Panc1 (cell line): ENCODE measurements around the gene EFCC1. TPM values are rescaled to one million over a fixed set of nuclear protein-coding genes. Genes with fewer than 3 reads are reported as not detected.

Source experiments
- ATAC-seq: fragments of 200-7000 bp; cut with Tn5 transposase; 2 replicates; pipeline ENCODE4 v1.9.1; 2020; ENCODE audit warnings: mild to moderate bottlenecking, moderate library complexity
- BruUV-seq: library from RNA; stranded (reverse); fragments of 400-500 nt; replicated peaks from 2 replicates; lab custom pipeline; 2021; lab: Mats Ljungman, UMichigan
- CTCF ChIA-PET: fragments of 300-600 bp; sonication (Branson Sonifier 250); formaldehyde crosslinking; loops from one replicate; lab custom pipeline; 2022; ENCODE audit warnings: antibody characterized with exemption; lab: Charles Lee
- POLR2A ChIA-PET: fragments of 300-600 bp; sonication (Branson Sonifier 250); formaldehyde crosslinking; loops from one replicate; lab custom pipeline; 2022; ENCODE audit warnings: antibody characterized with exemption; lab: Charles Lee
- DNase-seq: peaks from one replicate; pipeline ENCODE4 v3.0.0-alpha.2; 2010; ENCODE audit warnings: low read depth, low spot score
- H3K27ac ChIP-seq: 2 replicates; pipeline ENCODE4 v1.5.1; 2011; ENCODE audit warnings: mild to moderate bottlenecking, low read length, inconsistent platforms
- H3K27me3 ChIP-seq: fragments of 200-500 bp; sonication (Bioruptor generic); 2 replicates; pipeline ENCODE4 v1.6.0; 2014; ENCODE audit warnings: low read length, inconsistent platforms; ENCODE audit not compliant: control insufficient read depth, insufficient read depth
- H3K36me3 ChIP-seq: fragments of 200-500 bp; sonication (Bioruptor generic); 2 replicates; pipeline ENCODE4 v1.5.1; 2014; ENCODE audit warnings: inconsistent platforms, mild to moderate bottlenecking, low read length, moderate library complexity; ENCODE audit not compliant: control insufficient read depth, insufficient read depth
- H3K4me1 ChIP-seq: 2 replicates; pipeline ENCODE4 v1.5.1; 2011; ENCODE audit warnings: inconsistent platforms, mild to moderate bottlenecking, low read length, moderate library complexity; ENCODE audit not compliant: control insufficient read depth, insufficient read depth
- H3K4me3 ChIP-seq, 2 experiments: 2 replicates each; pipeline ENCODE4 v1.5.1; 2011 to 2012; ENCODE audit warnings: low read depth in 2 of 2, low read length in 2 of 2, mild to moderate bottlenecking in 2 of 2, inconsistent platforms in 1 of 2, moderate library complexity in 1 of 2
- H3K9me3 ChIP-seq: fragments of 200-500 bp; sonication (Bioruptor generic); 2 replicates; pipeline ENCODE4 v1.5.1; 2014; ENCODE audit warnings: low read depth, mild to moderate bottlenecking, inconsistent platforms, low read length, moderate library complexity; ENCODE audit not compliant: control insufficient read depth, insufficient read depth
- POLR2AphosphoS5 ChIP-seq: IDR thresholded peaks from 2 replicates; pipeline ENCODE4 v1.6.1; 2012; ENCODE audit warnings: mild to moderate bottlenecking, low read depth, low read length, moderate library complexity
- REST ChIP-seq, 2 experiments: IDR thresholded peaks; 2 replicates each; pipeline ENCODE4 v1.6.1; 2011 to 2012; ENCODE audit warnings: low read depth in 2 of 2, control low read depth in 1 of 2, low read length in 1 of 2, mild to moderate bottlenecking in 1 of 2, moderate library complexity in 1 of 2; ENCODE audit not compliant: insufficient read depth in 1 of 2
- SIN3A ChIP-seq: IDR thresholded peaks from 2 replicates; pipeline ENCODE4 v1.6.1; 2012; ENCODE audit warnings: low read depth, mild to moderate bottlenecking, low read length, moderate library complexity, borderline replicate concordance; ENCODE audit not compliant: insufficient read depth
- TCF7L2 ChIP-seq: IDR thresholded peaks from 2 replicates; pipeline ENCODE4 v1.6.1; 2011; ENCODE audit warnings: mild to moderate bottlenecking, low read depth, low read length, inconsistent platforms
- in situ Hi-C: cut with HindIII; loops from 2 replicates; pipeline ENCODE4 v1.10.0; 2016; ENCODE audit warnings: low sequenced_read_pairs, low pct_unique_long_range_greater_than_20kb
- intact Hi-C: fragments of 100-400 bp; cut with micrococcal nuclease; formaldehyde crosslinking; loops from one replicate; pipeline ENCODE4 v1.10.0; 2022; ENCODE audit not compliant: unreplicated experiment
- total RNA-seq: library from RNA; stranded (reverse); gene quantifications from one replicate; pipeline ENCODE4 v1.2.1, GENCODE V29; 2021; ENCODE audit not compliant: unreplicated experiment
- TF ChIP-seq, protein P1 (sequence below): fragments of 450-650 bp; IDR thresholded peaks from 2 replicates; pipeline ENCODE4 v1.5.1; 2017; ENCODE audit warnings: mild to moderate bottlenecking

Gene EFCC1
- total RNA-seq, 1 experiment from 2014 or later = 0.15 TPM

DNA sequence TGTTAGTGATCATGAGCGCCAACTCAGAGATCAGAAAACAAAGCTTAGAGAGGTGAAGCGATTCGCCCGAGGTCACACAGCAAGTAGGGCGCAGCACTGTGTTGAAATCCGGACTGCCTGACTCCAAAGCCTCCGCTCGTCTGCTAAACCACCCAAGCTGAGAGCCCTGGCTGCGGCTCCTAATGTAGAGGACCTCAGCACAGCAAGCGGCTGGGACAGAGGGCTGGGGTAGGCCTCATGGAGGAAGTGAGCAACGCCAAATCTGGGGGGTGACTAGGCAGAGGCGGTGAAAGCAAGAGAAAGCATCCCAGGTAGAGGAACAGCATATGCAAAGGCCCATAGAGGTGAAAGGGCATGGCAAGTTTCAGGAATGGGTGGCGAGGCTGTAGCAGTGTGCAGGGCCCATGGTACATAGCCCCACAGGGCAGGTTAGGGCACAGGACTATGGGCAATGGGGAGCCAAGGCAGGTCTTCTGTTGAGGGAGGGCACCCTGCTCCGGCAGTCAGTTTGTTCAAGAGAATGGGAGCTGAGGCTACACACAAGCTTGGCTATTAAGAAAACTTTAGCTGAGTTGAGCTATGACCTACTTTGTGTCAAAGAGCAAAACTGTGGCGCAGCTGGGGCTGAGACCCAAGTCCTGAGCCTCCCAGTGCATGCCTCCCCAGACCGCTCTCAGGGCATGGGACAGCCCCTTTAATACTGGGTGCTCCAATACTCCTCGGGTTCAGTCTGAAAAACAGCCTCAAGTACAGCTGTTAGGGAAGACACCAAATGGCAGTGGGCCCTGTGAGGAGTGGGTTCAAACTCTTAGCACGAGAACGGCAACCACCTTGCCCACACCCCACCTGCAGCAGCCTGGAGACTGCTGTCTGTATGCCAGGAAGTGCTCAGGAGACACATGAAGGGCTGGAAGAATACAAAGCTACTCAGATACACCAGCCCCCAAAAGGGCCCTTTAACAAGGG lies 6.2 kb upstream of the EFCC1 start:
- in situ Hi-C loops (loop anchor here (10.0 kb wide), 1 partner anchor 130 kb away; the partner anchor contains the start of gene RAB43), intact Hi-C loops (no loop called here)
- Histone ChIP-seq H3K27me3 (peaks cover under 1% of the 10 kb centered on the region; the same call in 1 of the 2 replicates), H3K36me3 (no peaks in the 10 kb centered on the region), H3K27ac (no peak overlapping the region), H3K4me3 (no peak overlapping the region; a peak in 1 of 4 replicates), H3K4me1 (no peaks in the 10 kb centered on the region), H3K9me3 (no peaks in the 10 kb centered on the region)
- ChIA-PET CTCF (no interaction called here), POLR2A (interaction anchor here (1.4 kb wide), 1 partner anchor 21 kb away, joined by 4 read pairs; no protein-coding TSS in a partner anchor)
- DNase-seq (no peak), ATAC-seq (no peak)
- no TSS peak for BruUV-seq
- TF ChIP-seq POLR2AphosphoS5 = no peak
- TF ChIP-seq SIN3A = no peak
- no peak for TF ChIP-seq TCF7L2
- TF ChIP-seq, protein P1, sequence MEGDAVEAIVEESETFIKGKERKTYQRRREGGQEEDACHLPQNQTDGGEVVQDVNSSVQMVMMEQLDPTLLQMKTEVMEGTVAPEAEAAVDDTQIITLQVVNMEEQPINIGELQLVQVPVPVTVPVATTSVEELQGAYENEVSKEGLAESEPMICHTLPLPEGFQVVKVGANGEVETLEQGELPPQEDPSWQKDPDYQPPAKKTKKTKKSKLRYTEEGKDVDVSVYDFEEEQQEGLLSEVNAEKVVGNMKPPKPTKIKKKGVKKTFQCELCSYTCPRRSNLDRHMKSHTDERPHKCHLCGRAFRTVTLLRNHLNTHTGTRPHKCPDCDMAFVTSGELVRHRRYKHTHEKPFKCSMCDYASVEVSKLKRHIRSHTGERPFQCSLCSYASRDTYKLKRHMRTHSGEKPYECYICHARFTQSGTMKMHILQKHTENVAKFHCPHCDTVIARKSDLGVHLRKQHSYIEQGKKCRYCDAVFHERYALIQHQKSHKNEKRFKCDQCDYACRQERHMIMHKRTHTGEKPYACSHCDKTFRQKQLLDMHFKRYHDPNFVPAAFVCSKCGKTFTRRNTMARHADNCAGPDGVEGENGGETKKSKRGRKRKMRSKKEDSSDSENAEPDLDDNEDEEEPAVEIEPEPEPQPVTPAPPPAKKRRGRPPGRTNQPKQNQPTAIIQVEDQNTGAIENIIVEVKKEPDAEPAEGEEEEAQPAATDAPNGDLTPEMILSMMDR = no peak
- TF ChIP-seq REST (IDR thresholded peaks at IDR 0.05; ENCODE audit: insufficient read depth in 1 of 2, low read depth in 2 of 2, low read length in 1 of 2) = no peak

DNA sequence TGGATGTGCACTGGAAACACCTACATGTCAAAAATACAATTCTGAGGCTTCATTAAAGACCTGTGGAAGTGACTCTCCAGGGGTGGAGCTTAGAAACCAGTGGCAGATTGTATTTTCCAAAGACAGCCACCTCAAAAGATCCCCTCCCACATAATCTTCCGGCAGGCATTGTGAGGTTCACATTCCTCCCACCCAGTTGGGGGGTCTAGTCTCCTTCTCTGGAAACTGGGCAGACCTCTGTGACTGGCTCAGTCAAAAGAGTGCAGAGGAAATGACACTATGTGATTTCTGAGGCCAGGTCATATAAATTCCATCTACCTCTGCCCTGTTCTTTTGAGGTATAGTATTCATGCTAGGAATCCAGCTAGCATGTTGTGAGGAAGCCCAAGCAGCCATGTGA lies 5.4 kb upstream of the EFCC1 start:
- Histone ChIP-seq H3K4me3 (no peak overlapping the region), H3K9me3 (no peaks in the 10 kb centered on the region), H3K27ac (no peak overlapping the region), H3K36me3 (no peaks in the 10 kb centered on the region), H3K4me1 (no peaks in the 10 kb centered on the region), H3K27me3 (peaks cover 8% of the 10 kb centered on the region)
- ATAC-seq = no peak
- BruUV-seq = no TSS peak
- CTCF ChIA-PET = no interaction called here
- intact Hi-C loops (no loop called here), in situ Hi-C loops (loop anchor here (10.0 kb wide), 1 partner anchor 129 kb away; the partner anchor contains the start of gene RAB43)
- TF ChIP-seq, protein P1 = no peak
- TF ChIP-seq REST (IDR thresholded peaks at IDR 0.05; ENCODE audit: insufficient read depth in 1 of 2, low read depth in 2 of 2, low read length in 1 of 2) (no peak), TCF7L2 (no peak), POLR2AphosphoS5 (no peak), SIN3A (no peak)
- DNase-seq = no peak
- POLR2A ChIA-PET = no interaction called here
